Measurements from ENCODE around the gene SRL.
"Not testable (repeated sequence)": the region's sequence is repeated elsewhere in the genome, so short reads cannot be mapped to it uniquely, and the experiment has no call there.

Gene SRL

DNA sequence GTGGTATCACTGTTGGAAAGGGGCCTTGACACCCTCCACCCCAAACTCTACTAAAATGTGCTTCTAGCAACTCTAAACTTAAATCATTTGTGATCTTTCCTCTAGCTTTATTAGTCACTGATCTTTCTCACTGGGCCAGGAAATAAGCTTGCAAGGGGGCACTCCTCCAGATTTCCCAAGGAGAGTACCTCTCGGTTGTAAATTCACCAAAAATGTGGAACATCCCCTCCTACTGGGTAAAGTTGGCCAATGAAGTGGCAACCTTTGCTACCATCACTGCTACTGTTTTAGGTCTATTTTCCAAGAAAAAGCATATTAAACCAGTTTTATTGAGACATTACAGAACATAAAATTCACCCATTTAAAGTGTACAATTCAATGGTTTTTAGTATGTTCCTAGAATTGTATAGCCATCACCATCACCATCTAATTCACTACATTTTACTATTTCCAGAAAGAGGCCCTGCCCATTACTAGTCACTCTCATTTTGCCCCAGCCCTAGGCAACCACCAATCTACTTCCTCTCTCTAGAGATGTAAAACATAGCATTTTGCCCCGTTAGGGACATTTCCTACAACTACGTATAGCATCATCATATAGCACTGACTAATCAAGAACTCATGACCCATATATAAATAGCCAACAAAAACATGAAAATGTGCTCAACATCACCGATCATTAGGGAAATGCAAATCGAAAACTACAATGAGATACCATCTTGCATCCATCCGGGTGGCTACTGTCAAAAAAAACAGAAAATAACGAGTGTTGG is 81.0 kb downstream of the SRL start:
- DNase-seq (ENCODE audit: low spot score) = no peak

DNA sequence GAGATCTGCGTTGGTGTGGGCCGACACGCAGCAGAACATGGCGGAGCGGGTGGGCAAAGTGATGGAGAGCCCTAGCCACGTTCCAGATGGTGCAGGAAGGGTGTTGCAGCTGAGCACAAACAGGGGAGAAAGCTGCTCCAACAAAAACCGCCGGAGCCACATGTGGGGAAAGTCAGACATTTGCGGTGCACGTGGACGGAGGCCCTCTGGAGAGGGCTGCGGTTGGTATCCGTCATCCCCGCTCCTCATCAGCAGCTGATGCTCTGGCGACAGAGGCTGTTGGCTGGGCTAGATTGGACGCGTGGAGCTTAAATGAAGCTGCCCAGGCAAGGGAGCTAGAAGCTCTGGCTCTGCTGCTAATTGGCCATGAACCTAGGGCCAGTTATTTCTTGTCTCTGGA is 82.2 kb downstream of the SRL start:
- DNase-seq (ENCODE audit: low spot score) = no peak

DNA sequence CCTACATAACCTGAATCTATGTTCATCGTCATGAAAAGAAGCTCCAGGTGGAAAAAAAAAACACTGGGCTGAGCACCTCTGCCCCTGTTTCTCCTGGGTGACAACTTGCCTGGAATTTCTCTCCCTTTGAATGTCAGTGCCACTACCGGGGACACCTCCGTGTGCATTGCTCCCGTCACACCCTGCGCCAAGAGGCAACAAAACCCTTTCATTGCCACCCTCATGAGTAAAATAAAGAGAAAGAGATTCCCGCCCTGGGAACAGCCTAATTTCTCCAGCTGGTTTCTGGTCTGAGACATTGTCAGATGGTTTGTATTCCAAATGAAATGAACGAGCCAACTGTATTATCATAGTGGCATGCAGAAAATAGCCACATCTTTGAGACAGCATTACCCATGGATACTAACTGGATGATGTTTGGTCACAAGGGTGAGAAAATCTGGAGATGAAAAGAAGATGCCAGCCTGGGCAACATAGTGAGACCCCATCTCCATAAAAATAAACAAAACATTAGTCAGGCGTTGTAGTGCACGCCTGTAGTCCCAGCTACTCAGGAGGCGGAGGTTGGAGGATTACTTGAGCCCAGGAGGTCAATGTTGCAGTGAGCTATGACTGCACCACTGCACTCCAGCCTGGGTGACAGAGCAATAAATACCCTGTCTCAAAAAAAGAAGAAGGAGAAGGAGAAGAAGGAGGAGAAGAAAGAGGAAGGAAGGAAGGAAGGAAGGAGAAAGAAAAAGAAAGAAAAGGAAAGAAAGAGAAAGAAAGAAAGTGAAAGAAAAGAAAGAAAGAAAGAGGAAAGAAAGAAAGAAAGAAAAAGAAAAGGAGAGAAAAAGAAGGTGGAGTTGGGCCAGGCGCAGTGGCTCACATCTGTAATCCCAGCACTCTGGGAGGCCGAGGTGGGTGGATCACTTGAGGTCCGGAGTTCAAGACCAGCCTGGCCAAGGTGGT is 83.5 kb downstream of the SRL start:
- DNase-seq (ENCODE audit: low spot score) = no peak

DNA sequence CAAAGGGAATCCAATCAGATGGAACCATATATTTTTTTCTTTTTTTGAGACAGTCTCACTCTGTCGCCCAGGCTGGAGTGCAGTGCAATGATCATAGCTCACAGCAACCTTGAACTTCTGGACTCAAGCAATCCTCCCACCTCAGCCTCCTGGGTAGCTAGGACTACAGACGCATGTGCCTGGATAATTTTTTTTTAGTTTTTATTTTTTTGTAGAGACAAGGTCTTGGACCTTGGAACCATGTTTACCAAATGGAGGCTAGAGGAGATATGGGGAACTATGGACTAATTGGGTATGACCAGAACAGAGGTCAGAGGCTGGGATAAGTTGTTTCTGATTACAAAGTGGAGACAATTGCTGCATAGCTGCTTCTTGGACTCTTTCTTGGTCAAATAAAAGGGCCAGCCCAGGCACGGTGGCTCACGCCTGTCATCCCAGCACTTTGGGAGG is 84.5 kb downstream of the SRL start:
- no peak for DNase-seq (ENCODE audit: low spot score)

DNA sequence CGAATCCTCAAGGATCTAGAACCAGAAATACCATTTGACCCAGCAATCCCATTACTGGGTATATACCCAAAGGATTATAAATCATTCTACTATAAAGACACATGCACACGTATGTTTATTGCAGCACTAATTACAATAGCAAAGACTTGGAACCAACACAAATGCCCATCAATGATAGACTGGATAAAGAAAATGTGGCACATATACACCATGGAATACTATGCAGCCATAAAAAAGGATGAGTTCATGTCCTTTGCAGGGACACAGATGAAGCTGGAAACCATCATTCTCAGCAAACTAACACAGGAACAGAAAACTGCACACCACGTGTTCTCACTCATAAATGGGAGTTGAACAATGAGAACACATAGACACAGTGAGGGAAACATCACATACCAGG is 85.4 kb downstream of the SRL start:
- DNase-seq (ENCODE audit: low spot score) = not testable (repeated sequence)

DNA sequence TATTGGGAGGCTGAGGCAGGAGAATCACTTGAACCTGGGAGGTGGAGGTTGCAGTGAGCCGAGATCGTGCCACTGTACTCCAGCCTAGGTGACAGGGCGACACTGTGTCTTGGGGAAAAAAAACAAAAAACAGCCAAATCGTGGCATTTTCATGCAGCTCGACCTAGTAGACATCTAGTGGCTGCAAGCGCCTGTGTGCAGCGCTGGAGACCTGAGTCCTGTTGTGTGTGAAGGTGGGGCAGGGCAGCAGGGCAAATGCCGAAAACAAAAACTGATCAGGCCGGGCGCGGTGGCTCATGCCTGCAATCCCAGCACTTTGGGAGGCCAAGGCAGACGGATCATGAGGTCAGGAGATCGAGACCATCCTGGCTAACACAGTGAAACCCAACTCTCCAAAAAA is 88.5 kb downstream of the SRL start:
- DNase-seq (ENCODE audit: low spot score) = not testable (repeated sequence)

DNA sequence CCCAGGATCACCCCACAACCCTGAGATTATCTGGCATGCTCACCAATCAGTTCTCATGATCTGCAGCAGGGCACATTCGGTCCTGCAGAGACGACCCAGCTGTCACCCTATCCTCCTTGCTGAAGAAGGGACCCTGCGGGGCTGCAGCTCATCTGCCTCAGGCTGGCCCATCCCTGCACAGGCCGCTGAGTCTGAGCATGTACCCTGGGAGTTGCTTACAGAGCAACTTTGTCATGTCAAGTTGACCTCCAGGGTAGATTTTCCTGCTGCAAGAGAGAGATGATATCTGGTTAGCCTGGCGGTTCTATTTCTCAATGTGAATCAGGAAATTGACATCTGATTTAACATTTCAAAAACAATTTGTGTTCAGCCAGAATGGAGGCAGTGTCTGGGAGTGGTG is 89.6 kb downstream of the SRL start:
- DNase-seq (ENCODE audit: low spot score) = no peak

DNA sequence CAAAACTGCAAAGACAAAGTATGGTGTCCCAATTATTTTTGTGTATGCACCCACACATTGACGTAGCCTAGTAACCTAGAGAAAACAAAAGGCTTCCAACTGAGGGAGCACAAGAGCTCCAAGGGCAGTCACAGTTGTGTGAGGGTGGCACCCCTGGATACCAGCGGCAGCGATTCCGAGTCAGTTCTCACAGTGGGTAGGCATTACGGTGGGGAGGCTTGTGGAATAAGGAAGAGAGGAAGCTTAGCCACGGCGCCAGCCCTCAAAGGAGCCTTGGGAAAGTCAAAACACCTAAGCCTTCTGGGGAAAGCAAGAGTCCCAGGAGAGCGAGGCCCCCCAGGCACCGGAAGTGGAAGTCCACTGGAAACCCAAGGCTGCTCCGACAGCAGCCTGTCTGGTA is 94.6 kb downstream of the SRL start:
- no peak for DNase-seq (ENCODE audit: low spot score)

DNA sequence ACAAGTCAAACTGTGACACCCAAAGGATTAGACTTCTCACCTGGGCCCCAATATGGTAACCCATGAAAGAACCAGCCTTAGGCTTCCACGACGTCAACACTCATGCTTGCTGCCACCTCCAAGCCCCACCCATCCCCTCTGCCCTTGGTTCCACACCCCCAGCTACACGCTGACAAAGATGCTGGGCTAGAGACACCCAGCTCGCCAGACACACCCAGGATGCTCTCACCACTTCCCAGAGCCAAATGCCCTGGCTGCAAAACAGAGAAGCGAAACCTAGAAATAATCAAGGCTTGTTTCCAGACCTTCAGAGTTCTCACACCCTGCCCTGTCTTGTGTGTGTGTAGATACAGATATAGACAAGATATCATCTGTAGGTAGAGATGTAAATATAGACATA is 99.6 kb downstream of the SRL start:
- peak; percentile 7 for DNase-seq (ENCODE audit: low spot score)

DNA sequence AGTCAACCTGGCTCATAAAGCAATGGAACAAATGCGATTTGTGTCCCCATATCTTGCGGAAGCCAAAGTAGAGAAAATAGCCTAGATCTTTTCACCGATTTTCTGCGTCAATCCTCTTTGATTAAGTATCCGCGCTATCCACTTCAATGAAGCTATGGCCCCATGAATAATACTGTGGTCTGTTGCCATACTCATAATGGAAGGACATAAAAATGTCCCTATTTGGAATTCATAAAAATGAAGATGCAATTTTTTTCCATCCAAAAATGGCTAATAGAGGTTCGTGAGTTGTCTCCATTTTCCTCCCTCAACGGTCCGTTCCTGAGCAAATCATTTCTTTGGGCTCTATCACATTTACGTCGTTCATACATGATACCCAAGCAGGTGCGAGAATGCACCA is 100.3 kb downstream of the SRL start:
- DNase-seq (ENCODE audit: low spot score) = no peak

DNA sequence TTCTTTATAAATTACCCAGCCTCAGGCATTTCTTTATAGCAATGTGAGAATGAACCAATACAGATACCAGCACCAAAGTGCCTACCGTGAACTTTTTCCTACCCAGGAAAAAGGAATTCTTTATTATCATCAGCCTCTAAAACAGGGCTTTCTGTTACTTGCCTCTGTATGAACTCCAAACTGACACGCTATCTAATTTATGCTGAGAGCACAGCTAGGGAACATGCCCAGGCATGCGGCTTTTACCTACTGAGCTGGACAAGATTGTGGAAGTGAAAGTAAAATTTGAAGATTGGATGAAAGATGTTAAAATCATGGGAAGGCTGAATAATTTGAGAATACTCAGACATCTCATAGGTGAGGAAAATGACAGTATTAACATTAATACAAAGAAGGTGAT is 101.2 kb downstream of the SRL start:
- DNase-seq (ENCODE audit: low spot score) = peak; percentile 6

DNA sequence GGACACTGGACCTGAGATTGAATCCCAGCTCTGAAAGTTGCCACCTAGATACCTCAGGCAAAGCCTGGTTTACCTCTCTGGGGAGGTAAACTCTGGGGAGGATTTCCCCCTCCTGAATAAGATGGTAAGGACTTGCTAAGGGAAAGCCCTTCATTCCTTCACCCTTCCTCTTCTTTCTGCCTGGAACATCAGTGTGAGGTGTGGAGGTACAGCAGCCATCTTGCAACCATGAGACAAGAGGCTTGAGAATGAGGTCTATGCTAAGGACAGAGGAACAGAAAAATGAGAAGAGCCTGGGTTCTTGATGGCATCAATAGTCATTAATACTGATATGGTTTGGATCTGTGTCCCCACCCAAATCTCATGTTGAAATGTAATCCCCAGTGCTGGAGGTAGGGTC is 101.9 kb downstream of the SRL start:
- no peak for DNase-seq (ENCODE audit: low spot score)

All from SW480 (cell line).